Mucosa of rectum (tissue), 2 donors: ENCODE data around the gene FREY1.
A peak's percentile ranks its signal among the peaks of the same experiment; 100 is the strongest.

ENCODE experiments used
- H3K27ac ChIP-seq, 2 donors: one replicate each; pipeline ENCODE4 v1.7.0; 2013; ENCODE audit warnings: inconsistent platforms in 2 of 2, low read depth in 2 of 2, low read length in 2 of 2
- H3K27me3 ChIP-seq, 2 donors: one replicate each; pipeline ENCODE4 v1.7.0; 2013; ENCODE audit warnings: low read length in 2 of 2; ENCODE audit not compliant: control insufficient read depth in 2 of 2, insufficient read depth in 2 of 2
- H3K36me3 ChIP-seq, 2 donors: one replicate each; pipeline ENCODE4 v1.7.0; 2013; ENCODE audit warnings: low read length in 2 of 2; ENCODE audit not compliant: control insufficient read depth in 2 of 2, insufficient read depth in 2 of 2
- H3K4me1 ChIP-seq, 2 donors: one replicate each; pipeline ENCODE4 v1.7.0; 2013; ENCODE audit warnings: low read length in 2 of 2, mild to moderate bottlenecking in 1 of 2; ENCODE audit not compliant: control insufficient read depth in 2 of 2, insufficient read depth in 2 of 2
- H3K4me3 ChIP-seq, 2 donors: one replicate each; pipeline ENCODE4 v1.7.0; 2013; ENCODE audit warnings: low read length in 2 of 2
- H3K9ac ChIP-seq, 2 donors: one replicate each; pipeline ENCODE4 v1.7.0; 2013; ENCODE audit warnings: low read length in 2 of 2, low read depth in 1 of 2, mild to moderate bottlenecking in 1 of 2
- H3K9me3 ChIP-seq, 2 donors: one replicate each; pipeline ENCODE4 v1.7.0; 2013; ENCODE audit warnings: low read length in 2 of 2; ENCODE audit not compliant: control insufficient read depth in 2 of 2
- donor health status: healthy.
- donor health status: Normal muscosa, but diverticular disease.

The FREY1 gene

DNA sequence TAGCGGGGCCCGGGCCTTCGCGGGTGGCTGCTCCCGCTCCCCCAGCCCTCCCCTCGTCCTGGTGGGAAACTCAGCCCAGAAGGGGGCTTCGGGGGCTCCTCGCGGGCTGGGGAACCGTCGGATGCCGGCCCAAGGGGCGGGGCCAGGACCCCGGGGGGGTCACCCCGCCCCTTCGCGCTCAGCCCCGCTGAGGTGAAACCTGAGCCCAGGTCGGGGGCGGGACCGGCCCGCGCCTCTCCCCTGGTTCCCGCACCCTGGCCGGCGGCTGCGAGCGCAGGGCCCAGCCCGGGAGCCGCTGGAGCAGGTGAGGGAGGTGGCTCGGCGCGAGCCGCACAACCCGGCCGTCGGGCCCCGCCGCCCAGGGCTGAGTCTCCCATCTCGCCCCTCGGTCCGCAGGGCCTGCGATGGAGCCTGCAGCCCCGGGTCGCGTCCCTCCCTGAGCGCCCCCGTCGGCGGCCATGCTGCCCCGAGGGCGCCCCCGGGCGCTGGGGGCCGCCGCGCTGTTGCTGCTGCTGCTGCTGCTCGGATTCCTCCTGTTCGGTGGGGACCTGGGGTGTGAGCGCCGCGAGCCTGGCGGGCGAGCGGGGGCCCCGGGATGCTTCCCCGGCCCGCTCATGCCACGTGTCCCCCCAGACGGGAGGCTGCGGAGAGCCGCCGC lies 15.5 kb upstream of the FREY1 start, which contains the start of gene LARGE2:
Gene LARGE2 (plus strand): TSS at position 232 of the 658 bp plus-strand sequence. CDS start 227 bp downstream, at position 459.
- Histone ChIP-seq H3K27me3 (peaks cover 5 to 6% of the 10 kb centered on the region in 2 donors), H3K4me3 (peak within 1 kb of the TSS; percentile 20 to 46), H3K27ac (no peak within 1 kb of the TSS), H3K36me3 (no peaks in the 10 kb centered on the region), H3K9me3 (no peaks in the 10 kb centered on the region), H3K4me1 (peaks cover 11 to 12% of the 10 kb centered on the region in 2 donors), H3K9ac (peak within 1 kb of the TSS in 1 of 2 donors; percentile 36)

DNA sequence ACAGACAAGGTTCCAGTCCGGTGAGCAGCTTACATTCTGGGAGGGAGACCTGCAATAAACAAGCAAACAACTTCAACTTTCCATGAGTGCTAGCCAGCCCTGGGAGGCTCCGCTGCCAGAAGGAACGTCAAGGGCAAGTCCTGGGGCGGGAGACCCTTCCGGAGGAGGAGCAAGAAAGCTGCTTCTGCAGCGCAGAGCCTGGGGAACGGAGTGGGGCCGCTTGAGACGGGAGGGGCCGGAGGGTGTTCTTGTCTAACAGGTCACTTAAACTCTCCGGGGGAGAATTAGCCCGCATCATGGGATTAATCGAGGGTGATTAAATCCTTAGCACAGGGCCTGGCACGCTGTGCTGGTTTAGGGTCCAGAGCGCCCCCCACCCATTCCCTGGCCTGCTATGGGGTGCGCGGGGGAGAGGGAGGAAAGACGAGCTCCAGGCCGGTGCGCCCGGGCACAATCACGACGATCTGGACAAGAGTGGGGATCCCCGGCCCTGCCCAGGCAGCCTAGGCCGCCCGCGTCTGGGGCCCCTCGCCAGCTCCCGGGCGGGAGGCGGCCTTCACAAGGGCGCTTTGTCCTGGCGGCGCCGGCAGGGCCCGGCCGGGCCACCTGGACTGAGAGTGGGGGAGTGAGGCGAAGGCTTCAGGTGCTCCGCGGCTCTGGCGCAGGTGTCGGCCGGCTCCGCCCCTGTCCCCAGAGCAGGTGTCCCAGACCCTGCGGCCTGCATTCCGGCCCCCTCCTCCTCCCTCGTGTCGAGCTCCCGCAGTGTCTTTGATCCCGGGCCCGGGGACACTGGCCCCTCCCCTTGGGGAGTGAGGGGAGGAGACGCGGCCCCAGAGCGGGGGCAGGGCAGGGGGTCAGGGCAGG lies 14.7 kb upstream of the FREY1 start:
- no peaks in the 10 kb centered on the region for H3K36me3 ChIP-seq
- peaks cover 5 to 6% of the 10 kb centered on the region in 2 donors for H3K27me3 ChIP-seq
- H3K27ac ChIP-seq, result no peak overlapping the region
- H3K9me3 ChIP-seq, result no peaks in the 10 kb centered on the region
- H3K4me3 ChIP-seq, result peak overlapping the region in 1 of 2 donors; percentile 46
- peak overlapping the region in 1 of 2 donors; percentile 36 for H3K9ac ChIP-seq
- H3K4me1 ChIP-seq, result peaks cover 17 to 20% of the 10 kb centered on the region in 2 donors

DNA sequence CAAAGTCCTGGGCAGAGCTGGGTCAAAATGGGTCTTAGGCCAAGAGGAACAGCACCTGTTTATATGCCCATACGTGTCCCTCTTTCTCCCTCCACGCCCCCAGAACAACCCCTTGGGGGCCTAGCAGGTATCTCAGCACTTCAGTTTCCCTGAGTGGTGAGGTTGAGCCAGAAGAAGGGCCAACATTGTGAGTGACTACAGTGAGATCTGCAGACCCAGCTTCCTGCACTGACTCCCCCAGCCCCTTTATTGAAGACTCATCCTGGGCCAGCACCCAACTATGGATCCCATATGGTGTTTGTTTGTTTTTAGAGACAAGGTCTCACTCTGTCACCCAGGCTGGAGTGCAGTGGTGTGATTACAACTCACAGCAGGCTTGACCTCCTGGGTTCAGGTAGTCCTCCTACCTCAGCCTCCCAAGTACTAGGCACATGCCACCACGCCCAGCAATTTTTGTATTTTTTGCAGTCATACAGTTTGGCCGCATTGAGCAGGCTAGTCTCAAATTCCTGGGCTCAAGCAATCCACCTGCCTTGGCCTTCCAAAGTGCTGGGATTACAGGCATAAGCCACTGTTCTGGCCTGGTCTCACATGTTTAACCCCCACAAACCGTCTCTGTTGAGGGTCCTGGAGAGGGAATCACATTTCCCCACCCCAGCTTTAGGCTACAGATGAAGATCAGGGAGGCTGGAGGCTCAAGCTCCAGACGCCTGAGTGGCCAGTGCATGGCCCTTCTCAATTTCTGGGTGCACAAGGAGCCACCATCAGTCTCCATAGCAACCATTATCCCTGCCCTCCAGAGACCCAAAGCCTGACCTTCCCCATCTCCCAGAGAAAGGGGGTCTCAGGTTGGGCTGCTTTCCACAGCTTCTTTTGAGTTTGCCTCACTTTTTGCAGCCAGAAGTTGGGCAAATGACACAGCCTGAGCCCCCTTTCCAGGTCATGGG lies 13.7 kb upstream of the FREY1 start:
- Histone ChIP-seq H3K27ac (no peak overlapping the region), H3K36me3 (no peaks in the 10 kb centered on the region), H3K27me3 (peaks cover 5 to 6% of the 10 kb centered on the region in 2 donors), H3K4me3 (no peak overlapping the region), H3K9ac (no peak overlapping the region), H3K9me3 (no peaks in the 10 kb centered on the region), H3K4me1 (peaks cover 18 to 24% of the 10 kb centered on the region in 2 donors)

DNA sequence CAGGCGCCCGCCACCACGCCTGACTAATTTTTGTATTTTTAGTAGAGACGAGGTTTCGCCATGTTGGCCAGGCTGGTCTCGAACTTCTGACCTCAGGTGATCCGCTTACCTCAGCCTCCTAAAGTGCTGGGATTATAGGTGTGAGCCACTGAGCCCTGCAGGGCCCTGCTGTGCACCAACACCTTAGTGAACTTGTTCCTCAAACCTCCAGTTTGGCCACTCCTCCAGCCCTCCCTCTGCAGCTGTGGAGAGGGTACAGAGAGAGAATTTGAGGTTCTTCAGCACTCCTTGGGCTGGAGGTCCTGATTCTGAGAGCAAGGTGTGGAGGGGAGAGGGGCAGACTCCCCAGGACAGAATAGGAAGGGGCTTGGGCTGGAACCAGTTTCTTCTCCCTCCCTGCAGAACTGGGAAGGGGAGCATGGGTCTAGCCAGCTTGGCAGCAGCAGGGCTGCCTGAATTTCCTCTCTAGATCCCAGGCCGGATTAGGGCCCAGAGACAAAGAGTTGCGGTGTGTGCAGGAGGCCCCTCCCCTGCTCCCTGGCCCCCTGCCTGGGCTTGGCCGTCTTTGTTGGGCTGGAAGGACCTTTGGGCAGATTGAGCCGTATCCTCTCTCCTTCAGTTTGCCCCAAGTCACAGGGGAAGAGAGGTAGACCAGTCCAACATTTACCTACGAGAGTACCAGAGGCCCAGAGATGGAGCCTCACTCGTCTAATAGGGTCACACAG lies 12.9 kb upstream of the FREY1 start:
- H3K4me1 ChIP-seq, result peaks cover 18 to 24% of the 10 kb centered on the region in 2 donors
- no peak overlapping the region for H3K9ac ChIP-seq
- H3K36me3 ChIP-seq, result peaks cover 5 to 7% of the 10 kb centered on the region in 2 donors
- H3K27me3 ChIP-seq, result peaks cover 5 to 6% of the 10 kb centered on the region in 2 donors
- H3K4me3 ChIP-seq, result no peak overlapping the region
- no peak overlapping the region for H3K27ac ChIP-seq
- no peaks in the 10 kb centered on the region for H3K9me3 ChIP-seq

DNA sequence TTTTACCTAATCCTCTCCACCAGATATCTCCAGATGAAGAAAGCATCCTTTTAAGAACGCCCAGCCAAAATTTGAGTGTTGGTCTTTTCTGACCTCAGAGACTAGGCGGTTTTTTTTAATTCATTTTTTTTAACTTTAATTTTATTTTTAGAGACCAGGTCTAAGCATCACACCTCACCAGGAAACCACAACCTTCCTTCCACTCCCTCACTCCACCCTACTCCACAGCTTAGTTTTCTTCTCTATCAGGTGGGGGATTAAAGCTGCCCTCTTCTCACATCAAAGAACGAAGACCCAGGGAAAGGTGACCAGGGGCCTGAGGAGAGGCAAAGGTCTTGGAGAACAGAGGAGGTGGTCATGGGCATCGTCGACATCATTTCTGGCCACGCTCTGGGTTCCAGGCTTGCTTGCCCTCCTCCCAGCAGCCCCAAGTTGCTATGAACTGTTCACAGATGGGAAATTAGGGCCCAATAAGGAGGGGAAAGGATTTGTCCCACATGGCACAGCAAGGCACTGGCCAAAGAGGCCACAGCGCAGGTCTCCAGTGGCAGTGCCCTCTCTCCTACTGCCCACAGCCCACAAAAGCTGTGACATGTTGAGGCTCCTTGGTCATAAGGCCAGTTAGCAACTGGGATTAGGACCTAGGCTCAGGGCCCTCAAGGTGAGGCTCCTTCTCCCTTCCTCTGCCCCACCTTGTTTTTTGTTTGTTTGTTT lies 12.0 kb upstream of the FREY1 start:
- Histone ChIP-seq H3K27me3 (peaks cover 5 to 6% of the 10 kb centered on the region in 2 donors), H3K9ac (peak overlapping the region in 1 of 2 donors; percentile 97), H3K4me3 (peak overlapping the region; percentile 98), H3K9me3 (no peaks in the 10 kb centered on the region), H3K27ac (peak overlapping the region in 1 of 2 donors; percentile 95), H3K4me1 (peaks cover 18 to 24% of the 10 kb centered on the region in 2 donors), H3K36me3 (peaks cover 13 to 15% of the 10 kb centered on the region in 2 donors)

DNA sequence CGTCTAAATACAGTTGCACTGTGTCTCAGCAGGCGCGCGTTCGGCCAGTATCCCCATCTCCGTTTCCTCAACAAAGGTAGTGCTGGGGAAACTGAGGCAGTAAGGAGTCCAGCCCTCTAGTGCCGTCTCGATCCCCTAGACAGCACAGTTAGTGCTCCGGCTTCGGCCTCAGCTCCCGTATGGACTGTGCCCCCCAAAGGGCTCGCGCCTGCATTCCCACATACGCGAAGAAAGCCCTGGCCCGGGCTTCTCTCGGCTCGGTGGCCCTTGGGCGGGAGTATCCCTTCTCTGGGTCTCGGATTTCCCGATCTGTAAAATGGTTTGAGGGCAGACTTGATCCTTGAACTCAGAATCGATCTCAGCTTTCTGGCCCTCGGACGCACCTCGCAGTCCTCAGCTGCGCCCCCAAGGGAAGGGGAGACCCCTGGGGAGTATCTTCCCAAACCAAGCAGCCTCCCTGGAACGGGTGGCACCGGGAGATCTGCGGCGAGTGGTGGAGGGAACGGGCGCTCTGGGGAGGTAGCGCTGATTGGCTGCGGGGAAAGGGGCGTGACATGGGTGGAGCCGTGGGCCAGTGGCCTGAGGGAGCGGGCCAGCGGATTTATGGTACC lies 11.4 kb upstream of the FREY1 start:
- H3K9me3 ChIP-seq, result no peaks in the 10 kb centered on the region
- H3K9ac ChIP-seq, result peak overlapping the region; percentile 60 to 97
- peaks cover 18 to 24% of the 10 kb centered on the region in 2 donors for H3K4me1 ChIP-seq
- H3K27me3 ChIP-seq, result peaks cover 4 to 6% of the 10 kb centered on the region in 2 donors
- peaks cover 20 to 22% of the 10 kb centered on the region in 2 donors for H3K36me3 ChIP-seq
- H3K27ac ChIP-seq, result peak overlapping the region; percentile 93 to 95
- H3K4me3 ChIP-seq, result peak overlapping the region; percentile 98

DNA sequence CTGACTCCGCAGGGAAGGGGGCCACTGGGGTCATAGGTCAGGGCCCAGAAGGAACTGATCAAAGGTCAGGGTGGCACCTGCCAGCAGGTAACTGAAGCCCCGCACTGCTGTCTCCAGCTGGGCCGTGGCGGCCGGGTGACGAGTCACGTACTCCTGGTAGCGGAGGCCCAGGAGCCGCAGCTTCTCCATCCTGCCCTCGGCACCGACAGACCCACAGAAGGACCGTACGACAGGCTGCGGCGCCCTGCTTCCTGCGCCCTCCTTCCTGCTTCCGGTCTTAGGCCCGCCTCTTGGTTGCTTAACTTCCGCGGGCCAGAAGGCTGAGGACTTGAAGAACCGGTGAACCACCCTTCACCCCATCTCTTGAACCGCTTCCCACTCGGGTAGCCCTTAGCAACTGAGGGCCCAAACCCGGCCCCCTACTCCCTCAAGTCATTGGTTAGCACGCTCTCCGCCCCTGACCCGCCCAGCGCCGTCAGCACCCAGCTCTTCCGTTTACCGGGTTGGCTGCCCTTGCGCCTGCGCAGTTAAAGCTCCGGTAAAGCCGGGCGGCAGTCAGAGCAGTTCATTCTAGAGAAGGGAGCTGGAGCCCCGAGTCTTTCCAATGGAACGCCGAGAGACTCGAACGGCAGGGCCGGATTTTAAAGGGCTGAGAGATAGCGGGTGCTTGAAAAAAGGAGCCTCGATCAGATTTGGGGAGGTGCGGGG lies 10.7 kb upstream of the FREY1 start, which contains the start of gene PEX16:
Gene PEX16 (minus strand): TSS at position 255 of the 708 bp plus-strand sequence. CDS start 66 bp downstream, at position 189.
- Histone ChIP-seq H3K9ac (peak within 1 kb of the TSS; percentile 91 to 97), H3K9me3 (no peaks in the 10 kb centered on the region), H3K4me3 (peak within 1 kb of the TSS; percentile 98), H3K27me3 (no peaks in the 10 kb centered on the region), H3K36me3 (peaks cover 24 to 25% of the 10 kb centered on the region in 2 donors), H3K27ac (peak within 1 kb of the TSS; percentile 93 to 95), H3K4me1 (peaks cover 18 to 24% of the 10 kb centered on the region in 2 donors)

DNA sequence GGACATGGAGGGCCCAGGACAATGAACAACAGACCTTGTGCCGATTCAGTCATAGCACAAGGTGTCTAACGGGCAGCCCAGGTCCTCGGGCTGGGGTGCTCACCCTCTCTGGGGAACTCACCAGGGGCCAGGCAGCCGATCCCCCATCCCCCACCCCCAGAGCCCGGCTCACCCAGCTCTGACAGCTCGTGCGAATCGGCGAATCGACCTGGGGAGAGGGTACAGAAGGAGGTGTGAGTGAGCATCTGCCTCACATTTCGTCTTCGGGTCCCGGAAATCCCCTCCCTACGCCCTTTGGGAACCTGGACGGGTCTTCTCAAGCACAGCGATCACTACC lies 10.2 kb upstream of the FREY1 start:
- Histone ChIP-seq H3K4me3 (peak overlapping the region; percentile 98), H3K27ac (peak overlapping the region; percentile 93 to 95), H3K36me3 (peaks cover 24 to 25% of the 10 kb centered on the region in 2 donors), H3K4me1 (peaks cover 14 to 24% of the 10 kb centered on the region in 2 donors), H3K9me3 (no peaks in the 10 kb centered on the region), H3K9ac (peak overlapping the region; percentile 91 to 97), H3K27me3 (no peaks in the 10 kb centered on the region)
